Sigmoid colon (tissue), 7 donors: ENCODE measurements around the gene FXYD2. TPM values are rescaled to one million over a fixed set of nuclear protein-coding genes. Genes with fewer than 3 reads are reported as not detected.

ENCODE experiments used
- DNase-seq: peaks from one replicate; pipeline ENCODE4 v3.0.0-alpha.2; 2019
- H3K27ac ChIP-seq, 4 donors: fragments of 200-600 bp; sonication (generic); one replicate each; pipeline ENCODE4 v1.5.1; 2016 to 2019; ENCODE audit warnings: mild to moderate bottlenecking in 1 of 4
- H3K27me3 ChIP-seq, 3 donors: fragments of 200-600 bp; sonication (generic); one replicate each; pipeline ENCODE4 v1.5.1; 2019; ENCODE audit warnings: mild to moderate bottlenecking in 1 of 3
- H3K36me3 ChIP-seq, 4 donors: fragments of 200-600 bp; sonication (generic); one replicate each; pipeline ENCODE4 v1.5.1; 2016 to 2019
- H3K4me1 ChIP-seq, 4 donors: fragments of 200-600 bp; sonication (generic); one replicate each; pipeline ENCODE4 v1.5.1; 2017 to 2019
- H3K4me3 ChIP-seq, 4 donors: fragments of 200-600 bp; sonication (generic); one replicate each; pipeline ENCODE4 v1.5.1; 2017 to 2019; ENCODE audit warnings: mild to moderate bottlenecking in 2 of 4, moderate library complexity in 1 of 4
- H3K9me3 ChIP-seq, 4 donors: fragments of 200-600 bp in 3 of 4; sonication (generic) in 3 of 4; one replicate each; pipeline versions ENCODE4 v1.5.1 to v1.6.1; 2013 to 2019
- CTCF ChIP-seq, 4 experiments: fragments of 450-650 bp in 3 of 4; fragments of 200-600 bp in 1 of 4; IDR thresholded peaks; one replicate each; pipeline ENCODE4 v1.5.1; 2016 to 2019; ENCODE audit warnings: antibody characterized with exemption in 4 of 4, mild to moderate bottlenecking in 3 of 4, moderate library complexity in 2 of 4
- EP300 ChIP-seq, 4 donors: sonication (generic); formaldehyde crosslinking; IDR thresholded peaks; one replicate each; pipeline ENCODE4 v1.6.1; 2017; ENCODE audit warnings: antibody characterized with exemption in 4 of 4
- POLR2A ChIP-seq, 2 donors: fragments of 450-650 bp; IDR thresholded peaks; one replicate each; pipeline ENCODE4 v1.6.1; 2016; ENCODE audit warnings: antibody characterized with exemption in 2 of 2, mild to moderate bottlenecking in 2 of 2, moderate library complexity in 2 of 2
- POLR2AphosphoS5 ChIP-seq, 4 donors: sonication (generic); formaldehyde crosslinking; IDR thresholded peaks; one replicate each; pipeline ENCODE4 v1.6.1; 2017; ENCODE audit warnings: antibody characterized with exemption in 4 of 4
- WGBS, 2 donors: extraction: QIAGEN DNeasy Blood & Tissue Kit; methylation state at CpG; one replicate each; pipeline ENCODE4 v1.1.7; 2013; 5-methylcytosine and 5-hydroxymethylcytosine counted together
- intact Hi-C: fragments of 100-400 bp; cut with DNase I; formaldehyde crosslinking; loops from one replicate; pipeline ENCODE4 v1.15.1; 2023
- polyA plus RNA-seq, 3 donors: library from polyadenylated mRNA; stranded (reverse); fragments of 200-250 nt; gene quantifications; one replicate each; pipeline ENCODE4 v1.2.3, GENCODE V29; 2013
- total RNA-seq, 4 donors: library from RNA; depleted of rRNA; stranded (reverse); fragments of >200 nt; gene quantifications; one replicate each; pipeline ENCODE4 v1.1.0, GENCODE V29; 2016
- donor health status: healthy with polysubstance abuse.
- donor health status: Bipolar disorder and iron deficiency.
- donor health status: healthy.

Gene FXYD2
- total and polyA plus RNA-seq, 7 donors = 3.2 to 6.6 (median 4.2) TPM; not detected in 1

- no peaks in the 10 kb centered on the region for H3K9me3 ChIP-seq
- no peak overlapping the region for H3K4me3 ChIP-seq
- peaks cover 0 to 23% (median 4%) of the 10 kb centered on the region in 4 donors for H3K4me1 ChIP-seq
- intact Hi-C loops = no loop called here
- WGBS, 2 donors = 75 to 89% methylated on average over 6 of the region's 6 CpGs
- peaks cover 0 to 14% (median 0%) of the 10 kb centered on the region in 3 donors for H3K27me3 ChIP-seq
- H3K36me3 ChIP-seq = peaks cover 5 to 52% (median 12%) of the 10 kb centered on the region in 4 donors
- no peak for TF ChIP-seq CTCF (IDR thresholded peaks at IDR 0.05)
- TF ChIP-seq POLR2AphosphoS5 (IDR thresholded peaks at IDR 0.05) = no peak
- no peak for TF ChIP-seq EP300 (IDR thresholded peaks at IDR 0.05)
- TF ChIP-seq POLR2A (IDR thresholded peaks at IDR 0.05) = no peak
- peak; percentile 39 for DNase-seq
- H3K27ac ChIP-seq = no peak overlapping the region
These were observed 9.7 kb upstream of the FXYD2 start for GRCh38 chr11:117834068-117834810.

- Histone ChIP-seq H3K4me3 (no peak overlapping the region), H3K36me3 (peaks cover 0 to 44% (median 5%) of the 10 kb centered on the region in 4 donors), H3K4me1 (peaks cover 0 to 31% (median 11%) of the 10 kb centered on the region in 4 donors), H3K27me3 (peaks cover 0 to 20% (median 0%) of the 10 kb centered on the region in 3 donors), H3K9me3 (no peaks in the 10 kb centered on the region), H3K27ac (no peak overlapping the region)
- DNase-seq = peak; percentile 79
- WGBS, 2 donors = 15 to 53% methylated on average over 7 of the region's 7 CpGs
- intact Hi-C loops = no loop called here
- TF ChIP-seq CTCF (IDR thresholded peaks at IDR 0.05) (no peak), POLR2AphosphoS5 (IDR thresholded peaks at IDR 0.05) (no peak), POLR2A (IDR thresholded peaks at IDR 0.05) (peak in 1 of 2 donors; percentile 3), EP300 (IDR thresholded peaks at IDR 0.05) (no peak)
These were observed 8.9 kb upstream of the FXYD2 start for GRCh38 chr11:117833401-117833891.

- TF ChIP-seq CTCF (IDR thresholded peaks at IDR 0.05) (no peak), POLR2AphosphoS5 (IDR thresholded peaks at IDR 0.05) (no peak), POLR2A (IDR thresholded peaks at IDR 0.05) (no peak), EP300 (IDR thresholded peaks at IDR 0.05) (no peak)
- WGBS, 2 donors = 90 to 94% methylated on average over 8 of the region's 8 CpGs
- DNase-seq = peak; percentile 39
- Histone ChIP-seq H3K4me1 (peaks cover 0 to 38% (median 12%) of the 10 kb centered on the region in 4 donors), H3K27ac (no peak overlapping the region), H3K36me3 (peaks cover 0 to 35% (median 5%) of the 10 kb centered on the region in 4 donors), H3K9me3 (no peaks in the 10 kb centered on the region), H3K27me3 (peaks cover 0 to 20% (median 0%) of the 10 kb centered on the region in 3 donors), H3K4me3 (no peak overlapping the region)
- intact Hi-C loops = no loop called here
These were observed 8.0 kb upstream of the FXYD2 start for GRCh38 chr11:117832511-117832910.

- no peak for TF ChIP-seq POLR2A (IDR thresholded peaks at IDR 0.05)
- TF ChIP-seq POLR2AphosphoS5 (IDR thresholded peaks at IDR 0.05) = no peak
- TF ChIP-seq EP300 (IDR thresholded peaks at IDR 0.05) = no peak
- no peak for TF ChIP-seq CTCF (IDR thresholded peaks at IDR 0.05)
- H3K36me3 ChIP-seq = peaks cover 0 to 28% (median 3%) of the 10 kb centered on the region in 4 donors
- H3K4me3 ChIP-seq = no peak overlapping the region
- no peaks in the 10 kb centered on the region for H3K9me3 ChIP-seq
- 84 to 90% methylated on average over 7 of the region's 7 CpGs for WGBS, 2 donors
- intact Hi-C loops = no loop called here
- peak; percentile 58 for DNase-seq
- no peak overlapping the region for H3K27ac ChIP-seq
- peaks cover 0 to 20% (median 0%) of the 10 kb centered on the region in 3 donors for H3K27me3 ChIP-seq
- peaks cover 0 to 38% (median 12%) of the 10 kb centered on the region in 4 donors for H3K4me1 ChIP-seq
These were observed 7.3 kb upstream of the FXYD2 start for GRCh38 chr11:117831661-117832415.
